NCI-H460 (cell line): ENCODE data around the gene ZMPSTE24. TPM values are rescaled to one million over a fixed set of nuclear protein-coding genes. Genes with fewer than 3 reads are reported as not detected.

Experiments
- DNase-seq: peaks from one replicate; pipeline ENCODE4 v3.0.0-alpha.2; 2016; ENCODE audit warnings: low read depth; ENCODE audit errors: extremely low read depth
- total RNA-seq: library from RNA; depleted of rRNA; stranded (reverse); fragments of >200 nt; shearing (Covaris generic); gene quantifications from 2 replicates; pipeline ENCODE4 v1.2.3, GENCODE V29; 2014

Gene ZMPSTE24
- total RNA-seq, 1 experiment from 2014 or later, result 92.2 TPM

- DNase-seq, result no peak
Measured at GRCh38 chr1:40257313-40257687, 736 bp upstream of the ZMPSTE24 start.

DNA sequence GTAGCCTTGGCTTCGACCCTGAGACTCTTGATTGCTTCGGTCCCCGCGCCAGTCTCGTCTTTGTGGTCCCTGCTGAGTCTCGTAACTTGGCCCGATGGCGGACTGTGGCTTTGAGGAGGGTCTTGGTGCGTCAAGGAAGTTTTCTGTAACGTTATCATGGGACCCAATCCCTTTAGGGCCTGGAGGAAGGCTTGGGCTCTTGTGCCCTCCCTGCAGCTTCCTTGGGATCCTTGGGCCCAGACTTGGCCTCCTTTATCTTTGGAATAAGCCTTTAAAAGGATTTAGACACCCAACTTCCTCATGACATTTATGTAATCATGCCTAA lies 371 bp downstream of the ZMPSTE24 start:
- DNase-seq, result no peak

GRCh38 chr1:40264354-40264781 lies 6.3 kb downstream of the ZMPSTE24 start:
- DNase-seq, result no peak

DNA sequence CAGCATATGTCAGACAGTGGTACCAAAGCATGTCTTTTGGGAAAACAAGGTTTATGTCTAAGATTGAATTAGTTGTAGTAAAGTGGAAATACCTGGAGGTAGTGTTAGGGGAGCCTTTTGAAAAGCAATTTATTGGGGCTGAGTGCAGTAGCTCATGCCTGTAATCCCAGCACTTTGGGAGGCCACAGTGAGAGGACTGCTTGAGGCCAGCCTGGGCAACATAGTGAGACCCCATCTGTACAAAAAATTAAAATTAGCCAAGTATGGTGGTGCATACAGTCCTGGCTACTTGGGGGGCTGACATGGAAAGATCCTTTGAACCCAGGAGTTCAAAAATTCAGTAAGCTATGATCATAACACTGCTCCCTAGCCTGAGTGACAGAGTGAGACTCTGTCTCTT lies 7.3 kb downstream of the ZMPSTE24 start:
- no peak for DNase-seq

DNA sequence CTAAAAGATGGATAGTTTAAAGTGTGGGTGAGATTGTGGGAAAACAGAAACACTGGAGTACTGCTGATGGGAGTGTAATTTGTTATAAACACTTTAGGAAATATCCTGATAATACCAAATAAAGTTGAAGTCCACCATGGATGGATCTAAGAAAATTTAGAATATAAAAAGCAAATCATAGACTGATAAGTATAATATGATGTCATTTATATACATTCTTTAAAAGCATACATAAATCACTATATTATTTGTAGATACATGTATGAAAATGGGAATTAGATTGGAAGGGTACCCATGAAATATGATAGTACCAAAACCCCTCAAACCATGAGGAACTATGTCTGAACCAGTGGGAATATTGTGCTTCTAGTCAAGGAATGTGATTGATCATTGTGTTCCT lies 7.9 kb downstream of the ZMPSTE24 start:
- DNase-seq, result no peak

DNA sequence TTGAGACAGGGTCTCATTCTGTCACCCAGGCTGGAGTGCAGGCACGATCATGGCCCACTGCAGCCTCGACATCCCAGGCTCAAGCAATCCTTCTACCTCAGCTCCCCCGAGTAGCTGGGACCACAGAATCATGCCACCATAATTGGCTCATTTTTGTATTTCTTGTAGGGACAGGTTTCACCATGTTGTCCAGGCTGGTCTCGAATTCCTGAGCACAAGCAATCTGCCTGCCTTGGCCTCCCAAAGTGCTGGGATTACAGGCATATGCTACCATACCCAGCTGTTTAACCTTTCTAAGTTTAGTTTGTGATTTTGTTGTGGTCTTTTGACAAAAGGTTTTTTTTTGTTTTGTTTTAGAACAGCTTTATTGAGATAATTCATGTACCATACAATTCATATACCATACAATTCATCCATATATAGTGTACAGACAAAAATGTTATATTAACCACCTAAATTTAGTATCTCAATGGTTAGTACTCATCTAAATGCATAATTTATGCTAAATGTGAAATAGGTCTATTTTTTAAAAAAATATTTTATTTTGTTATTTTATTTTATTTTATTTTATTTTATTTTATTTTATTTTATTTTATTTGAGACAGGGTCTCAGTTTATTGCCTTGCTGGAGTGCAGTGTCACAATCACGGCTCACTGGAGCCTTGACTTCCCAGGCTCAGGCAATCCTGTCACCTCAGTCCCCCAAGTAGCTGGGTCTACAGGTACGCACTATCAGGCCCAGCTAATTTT lies 8.9 kb downstream of the ZMPSTE24 start:
- DNase-seq, result no peak

DNA sequence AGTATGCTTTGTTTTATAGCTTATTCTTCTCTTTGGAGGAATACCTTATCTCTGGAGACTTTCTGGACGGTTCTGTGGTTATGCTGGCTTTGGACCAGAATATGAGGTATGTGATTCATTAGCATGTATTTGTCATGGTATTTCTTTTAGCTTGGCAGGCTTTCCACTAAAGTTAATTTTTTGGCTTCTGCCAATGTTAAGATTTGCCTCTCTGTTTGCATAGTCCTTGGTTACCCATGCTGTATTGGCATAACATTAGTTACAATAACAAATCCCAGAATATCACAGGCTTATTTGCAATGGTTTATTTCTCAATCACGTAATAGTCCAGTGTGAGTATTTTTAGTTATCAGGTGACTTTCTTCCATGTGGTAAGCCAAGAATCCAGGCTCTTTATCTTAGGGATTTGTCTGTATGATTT lies 9.7 kb downstream of the ZMPSTE24 start:
- peak; percentile 48 for DNase-seq

- no peak for DNase-seq
Measured at GRCh38 chr1:40268211-40268610, 10.2 kb downstream of the ZMPSTE24 start.

GRCh38 chr1:40270152-40270834 lies 12.3 kb downstream of the ZMPSTE24 start:
- peak; percentile 33 for DNase-seq

GRCh38 chr1:40272653-40273213 lies 14.7 kb downstream of the ZMPSTE24 start:
- DNase-seq, result no peak

DNA sequence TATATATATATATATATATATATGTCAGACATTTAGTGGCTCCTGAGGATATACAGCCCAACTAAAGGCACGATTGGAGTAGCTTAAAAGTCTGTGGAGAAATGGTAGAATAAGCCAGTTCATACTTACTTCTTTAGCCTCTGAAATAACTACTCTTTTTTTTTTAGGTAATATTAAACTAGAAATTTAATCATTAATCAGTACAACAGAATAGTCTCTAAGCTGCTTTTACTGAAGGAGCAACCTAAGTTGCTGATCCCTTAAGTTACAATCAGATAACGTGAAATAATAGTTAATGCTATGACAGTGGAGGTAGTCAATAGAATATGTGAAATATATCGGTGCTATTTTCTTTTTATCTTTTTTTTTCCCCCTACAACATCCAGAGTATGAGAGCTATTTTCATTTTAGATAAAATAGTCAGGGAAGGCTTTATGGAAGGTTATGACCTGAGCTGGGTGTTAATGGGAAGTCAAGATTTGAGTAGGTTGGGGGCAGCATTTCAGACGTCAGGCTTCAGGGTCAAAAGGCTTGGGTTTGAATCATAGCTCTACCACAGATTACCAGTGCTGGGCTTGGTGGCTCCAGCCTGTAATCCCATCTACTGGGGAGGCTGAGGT lies 15.6 kb downstream of the ZMPSTE24 start:
- DNase-seq, result no peak

- peak; percentile 69 for DNase-seq
Measured at GRCh38 chr1:40274331-40274730, 16.3 kb downstream of the ZMPSTE24 start.

DNA sequence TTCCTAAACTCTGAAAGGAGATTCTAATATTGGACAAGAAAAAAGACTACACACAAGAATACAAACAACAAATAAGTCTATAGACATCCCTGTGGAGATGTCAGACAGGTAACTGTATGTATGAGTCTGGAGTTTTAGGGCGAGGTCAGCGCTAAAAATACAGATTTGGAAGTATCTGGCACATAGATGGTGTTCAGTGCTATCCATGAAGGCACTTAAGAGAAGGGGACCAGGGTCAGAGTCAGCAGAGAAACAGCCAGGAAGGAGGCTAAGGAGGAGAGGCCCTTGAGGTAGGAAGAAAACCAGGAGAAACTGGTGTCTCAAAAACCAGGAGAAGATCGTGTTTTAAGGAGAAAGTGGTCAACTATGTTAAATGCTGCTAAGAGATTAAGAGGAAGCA lies 18.1 kb downstream of the ZMPSTE24 start:
- no peak for DNase-seq

GRCh38 chr1:40281853-40282252 lies 23.8 kb downstream of the ZMPSTE24 start:
- peak; percentile 33 for DNase-seq

- no peak for DNase-seq
Measured at GRCh38 chr1:40291293-40291692, 33.3 kb downstream of the ZMPSTE24 start.

GRCh38 chr1:40299366-40300248 lies 41.6 kb downstream of the ZMPSTE24 start:
- DNase-seq, result no peak

DNA sequence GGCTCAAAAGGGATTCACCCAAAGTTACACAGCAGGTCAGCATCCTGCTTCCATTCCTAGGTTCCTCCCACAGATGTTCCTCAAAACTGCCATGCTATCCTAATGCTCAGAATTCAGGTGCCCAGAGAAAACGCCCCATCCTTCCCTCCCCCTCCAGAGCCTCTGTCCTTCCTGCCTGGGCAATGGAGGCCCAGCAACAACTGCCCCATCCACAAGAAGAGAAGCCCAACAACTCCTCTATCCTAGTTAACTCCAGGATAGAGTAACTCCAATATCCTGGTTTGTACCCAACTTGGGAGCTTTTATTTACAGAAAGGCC lies 42.2 kb downstream of the ZMPSTE24 start:
- DNase-seq, result no peak

GRCh38 chr1:40300651-40301050 lies 42.6 kb downstream of the ZMPSTE24 start:
- DNase-seq, result no peak

- DNase-seq, result no peak
Measured at GRCh38 chr1:40301066-40301465, 43.0 kb downstream of the ZMPSTE24 start.

- no peak for DNase-seq
Measured at GRCh38 chr1:40301541-40302299, 43.7 kb downstream of the ZMPSTE24 start.
